Measurements from ENCODE around the gene RTN4.

GRCh38 chr2:54960164-54960563 lies 90.1 kb downstream of the RTN4 start:
- TF ChIP-seq CTCF (IDR thresholded peaks at IDR 0.05; ENCODE audit: low read length) (no peak), EZH2 (IDR thresholded peaks at IDR 0.05; ENCODE audit: borderline replicate concordance, low read length) (no peak)
